ENCODE results near the gene CABCOCO1.

The CABCOCO1 gene

DNA sequence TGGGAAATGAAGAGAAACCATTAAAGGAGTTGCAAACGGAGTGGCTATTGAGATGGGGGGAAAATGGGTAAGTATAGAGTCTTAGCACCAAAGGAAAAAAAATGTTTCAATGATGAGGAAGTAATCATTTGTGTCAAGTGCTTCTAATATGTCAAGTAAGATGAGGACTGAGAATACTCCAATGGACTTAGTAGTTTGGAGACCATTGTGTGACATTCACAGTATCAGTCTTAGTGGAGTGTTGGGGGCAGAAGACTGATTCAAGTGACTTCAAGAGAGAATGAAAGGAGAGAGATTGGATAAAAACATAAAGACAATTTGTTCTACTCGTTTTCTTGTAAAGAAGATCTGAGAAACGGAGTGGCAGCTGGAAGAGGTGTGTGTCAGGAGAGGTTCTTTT is 150.2 kb downstream of the CABCOCO1 start:
- no peak for DNase-seq (ENCODE audit: low read depth in 1 of 2, low spot score in 1 of 2)

GRCh38 chr10:61814160-61814559 is 151.4 kb downstream of the CABCOCO1 start:
- DNase-seq (ENCODE audit: low read depth in 1 of 2, low spot score in 1 of 2) = no peak

DNA sequence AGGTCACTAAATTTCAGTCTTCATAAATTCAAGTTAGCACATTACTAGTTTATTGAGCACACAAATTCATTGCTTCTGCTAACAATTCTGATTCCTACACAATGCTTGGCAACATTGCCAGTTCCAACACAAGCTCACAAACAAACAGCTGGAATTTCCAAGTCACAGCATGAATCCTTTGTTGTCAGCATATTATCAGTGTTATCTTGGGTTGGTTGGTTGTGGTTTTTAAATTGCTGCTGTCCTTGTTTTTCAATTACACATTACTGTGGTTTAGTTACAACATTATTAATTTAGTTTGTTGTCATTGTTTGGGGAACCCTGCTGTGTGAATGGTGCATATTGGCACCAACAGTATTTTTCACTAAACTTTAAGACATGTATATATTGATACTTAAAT is 152.8 kb downstream of the CABCOCO1 start:
- no peak for DNase-seq (ENCODE audit: low read depth in 1 of 2, low spot score in 1 of 2)

All from activated CD4-positive, alpha-beta T cell treated with anti-CD3 and anti-CD28 coated beads, Interleukin-2, amount 50 U/mL, for 24 hours (primary cell).